Suprapubic skin (tissue), 4 donors: ENCODE measurements around the gene COG8.

ENCODE experiments used
- CTCF ChIP-seq, 2 donors: fragments of 200-600 bp in 1 of 2; fragments of 450-650 bp in 1 of 2; sonication (generic) in 1 of 2; IDR thresholded peaks; one replicate each; pipeline ENCODE4 v1.5.1; 2016 to 2019; ENCODE audit warnings: antibody characterized with exemption in 2 of 2, mild to moderate bottlenecking in 1 of 2, moderate library complexity in 1 of 2
- POLR2A ChIP-seq, 2 donors: fragments of 450-650 bp; IDR thresholded peaks; one replicate each; pipeline ENCODE4 v1.6.1; 2017; ENCODE audit warnings: antibody characterized with exemption in 2 of 2, mild to moderate bottlenecking in 2 of 2, moderate library complexity in 2 of 2
- POLR2AphosphoS5 ChIP-seq, 3 donors: sonication (generic); formaldehyde crosslinking; IDR thresholded peaks; one replicate each; pipeline ENCODE4 v1.6.1; 2017; ENCODE audit warnings: antibody characterized with exemption in 3 of 3

GRCh38 chr16:69324013-69324531, 15.3 kb downstream of the COG8 start:
- TF ChIP-seq POLR2AphosphoS5 (IDR thresholded peaks at IDR 0.05) (no peak), CTCF (IDR thresholded peaks at IDR 0.05) (no peak), POLR2A (IDR thresholded peaks at IDR 0.05) (no peak)
